Right kidney (tissue), 1 donor: ENCODE results near the gene SPSB2.
"Not testable (repeated sequence)": the region's sequence is repeated elsewhere in the genome, so short reads cannot be mapped to it uniquely, and the experiment has no call there.

ENCODE experiments used
- DNase-seq: peaks from one replicate; pipeline ENCODE4 v3.0.0-alpha.2; 2016

Gene SPSB2

DNA sequence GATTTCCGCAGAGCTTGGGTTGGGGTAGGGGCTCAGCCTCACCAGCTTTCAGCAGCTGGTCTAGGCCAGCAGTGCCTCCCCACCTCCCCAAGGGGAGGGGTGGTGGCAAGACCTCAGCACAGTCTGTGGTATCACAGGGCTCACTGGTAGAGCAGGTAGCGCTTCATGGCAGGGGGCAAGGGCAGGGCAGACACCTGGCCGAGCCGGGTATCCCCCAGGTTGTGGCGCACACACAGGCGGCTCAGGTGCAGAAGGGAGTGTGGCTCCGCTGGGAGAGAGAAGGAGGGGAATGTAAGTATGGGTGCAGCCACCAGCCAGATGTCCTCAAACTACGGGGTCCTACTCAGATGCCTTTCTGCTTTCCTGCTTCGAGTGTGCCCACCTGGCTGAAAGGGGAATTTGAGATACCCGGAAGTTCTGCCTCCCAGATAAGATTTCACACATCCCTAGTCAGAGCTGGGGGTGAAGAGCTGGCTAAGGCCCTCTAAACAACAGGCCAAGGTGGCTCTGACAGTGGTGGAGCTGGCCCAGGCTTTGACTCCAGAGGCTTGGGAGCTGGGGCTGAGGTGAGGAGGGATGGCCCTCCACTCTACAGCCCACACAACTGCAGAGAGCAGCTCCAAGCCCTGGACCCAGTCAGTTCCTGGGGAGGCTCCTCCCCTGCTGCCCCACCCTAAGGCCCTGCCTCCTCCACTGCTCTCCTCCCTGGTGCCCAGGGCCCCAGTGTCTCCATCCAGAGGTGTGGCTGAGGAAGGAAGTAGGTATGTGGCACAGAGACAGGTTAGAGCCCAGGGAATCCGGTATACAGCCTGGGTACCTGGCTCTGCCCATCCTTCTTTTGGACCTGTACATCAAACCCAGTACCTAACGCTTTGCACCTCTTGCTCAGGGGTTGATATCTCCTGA is 1.8 kb downstream of the SPSB2 start:
- no peak for DNase-seq

DNA sequence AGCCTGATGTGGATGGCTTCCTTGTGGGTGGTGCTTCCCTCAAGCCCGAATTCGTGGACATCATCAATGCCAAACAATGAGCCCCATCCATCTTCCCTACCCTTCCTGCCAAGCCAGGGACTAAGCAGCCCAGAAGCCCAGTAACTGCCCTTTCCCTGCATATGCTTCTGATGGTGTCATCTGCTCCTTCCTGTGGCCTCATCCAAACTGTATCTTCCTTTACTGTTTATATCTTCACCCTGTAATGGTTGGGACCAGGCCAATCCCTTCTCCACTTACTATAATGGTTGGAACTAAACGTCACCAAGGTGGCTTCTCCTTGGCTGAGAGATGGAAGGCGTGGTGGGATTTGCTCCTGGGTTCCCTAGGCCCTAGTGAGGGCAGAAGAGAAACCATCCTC is 2.8 kb downstream of the SPSB2 start:
- not testable (repeated sequence) for DNase-seq

GRCh38 chr12:6869049-6870021 is 3.8 kb downstream of the SPSB2 start:
- DNase-seq, result peak; percentile 58

GRCh38 chr12:6868211-6869048 is 4.7 kb downstream of the SPSB2 start:
- no peak for DNase-seq

DNA sequence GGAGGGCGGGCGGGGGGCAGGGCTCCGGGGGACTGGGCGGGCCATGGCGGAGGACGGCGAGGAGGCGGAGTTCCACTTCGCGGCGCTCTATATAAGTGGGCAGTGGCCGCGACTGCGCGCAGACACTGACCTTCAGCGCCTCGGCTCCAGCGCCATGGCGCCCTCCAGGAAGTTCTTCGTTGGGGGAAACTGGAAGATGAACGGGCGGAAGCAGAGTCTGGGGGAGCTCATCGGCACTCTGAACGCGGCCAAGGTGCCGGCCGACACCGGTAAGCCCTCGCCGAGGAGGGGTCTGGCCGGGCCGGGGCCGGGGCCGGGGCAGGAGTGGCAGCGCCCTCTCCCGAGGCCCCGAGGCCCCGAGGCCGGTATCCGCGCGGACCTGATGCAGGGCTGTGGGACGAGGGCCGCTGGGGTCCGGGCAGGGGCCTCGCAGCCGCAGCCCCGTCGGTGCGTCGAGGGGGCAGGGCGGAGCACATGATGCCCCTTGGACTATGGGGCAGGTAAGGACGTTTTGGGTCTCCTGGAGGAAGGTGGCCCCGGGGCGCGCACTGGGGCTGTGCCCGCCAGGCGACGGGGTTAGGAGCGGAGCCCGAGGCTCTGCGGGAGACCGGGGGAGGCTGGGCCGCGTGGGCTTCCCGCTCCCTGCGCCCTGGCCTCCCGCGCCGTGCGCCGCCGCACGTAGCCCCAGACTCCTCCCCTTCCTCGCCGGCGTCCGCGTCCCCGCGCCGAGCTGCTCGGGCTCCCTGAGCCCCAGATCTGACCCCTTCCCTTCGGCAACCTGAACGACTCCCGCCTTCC is 5.5 kb downstream of the SPSB2 start, which contains the start of gene TPI1:
Gene TPI1 (plus strand): TSS at position 119 of the 798 bp plus-strand sequence. CDS start 36 bp downstream, at position 155.
- peak; percentile 81 for DNase-seq

- DNase-seq, result no peak
Observed at GRCh38 chr12:6866920-6867412, 6.1 kb downstream of the SPSB2 start.

- no peak for DNase-seq
Observed at GRCh38 chr12:6866163-6866919, 6.8 kb downstream of the SPSB2 start.

DNA sequence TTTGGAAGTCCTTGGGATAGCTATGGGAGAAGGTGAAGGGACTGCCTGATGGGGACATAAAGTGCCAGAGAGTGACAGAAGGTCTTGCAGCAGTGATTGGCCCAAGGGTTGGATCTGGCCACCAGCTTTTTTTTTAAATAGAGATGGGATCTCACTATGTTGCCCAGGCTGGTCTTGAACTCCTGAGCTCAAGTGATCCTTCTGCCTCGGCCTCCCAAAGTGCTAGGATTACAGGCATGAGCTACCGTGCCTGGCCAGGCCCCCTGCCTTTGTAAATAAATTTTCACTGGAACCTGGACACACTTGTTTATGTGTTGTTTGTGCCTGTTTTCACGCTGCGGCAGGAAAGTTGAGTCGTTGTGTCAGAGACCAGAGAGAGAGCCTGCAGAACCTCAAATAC is 7.8 kb downstream of the SPSB2 start:
- DNase-seq, result not testable (repeated sequence)

GRCh38 chr12:6863586-6864321 is 9.3 kb downstream of the SPSB2 start:
- no peak for DNase-seq

DNA sequence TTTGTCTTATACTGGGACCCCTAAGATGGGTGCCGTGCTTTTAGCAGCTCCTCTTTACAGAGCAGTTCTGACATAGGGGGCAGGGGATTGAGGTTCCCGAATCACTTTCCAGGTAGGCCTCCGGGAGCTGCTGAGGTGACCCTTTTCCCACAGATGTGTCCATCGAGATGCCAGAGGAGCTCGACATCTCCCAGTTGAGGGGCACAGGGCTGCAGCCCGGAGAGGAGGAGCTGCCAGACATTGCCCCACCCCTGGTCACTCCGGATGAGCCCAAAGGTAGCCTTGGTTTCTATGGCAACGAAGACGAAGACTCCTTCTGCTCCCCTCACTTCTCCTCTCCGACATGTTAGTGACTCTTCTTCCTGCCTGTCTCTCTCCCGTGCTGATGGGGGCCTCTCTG is 10.1 kb downstream of the SPSB2 start:
- DNase-seq, result no peak

GRCh38 chr12:6861391-6861790 is 11.7 kb downstream of the SPSB2 start:
- no peak for DNase-seq

GRCh38 chr12:6860942-6861341 is 12.2 kb downstream of the SPSB2 start:
- no peak for DNase-seq

- no peak for DNase-seq
Observed at GRCh38 chr12:6860116-6860515, 13.0 kb downstream of the SPSB2 start.

- no peak for DNase-seq
Observed at GRCh38 chr12:6858799-6859198, 14.3 kb downstream of the SPSB2 start.

- no peak for DNase-seq
Observed at GRCh38 chr12:6855322-6855721, 17.8 kb downstream of the SPSB2 start.

GRCh38 chr12:6854036-6854435 is 19.1 kb downstream of the SPSB2 start:
- DNase-seq, result no peak

DNA sequence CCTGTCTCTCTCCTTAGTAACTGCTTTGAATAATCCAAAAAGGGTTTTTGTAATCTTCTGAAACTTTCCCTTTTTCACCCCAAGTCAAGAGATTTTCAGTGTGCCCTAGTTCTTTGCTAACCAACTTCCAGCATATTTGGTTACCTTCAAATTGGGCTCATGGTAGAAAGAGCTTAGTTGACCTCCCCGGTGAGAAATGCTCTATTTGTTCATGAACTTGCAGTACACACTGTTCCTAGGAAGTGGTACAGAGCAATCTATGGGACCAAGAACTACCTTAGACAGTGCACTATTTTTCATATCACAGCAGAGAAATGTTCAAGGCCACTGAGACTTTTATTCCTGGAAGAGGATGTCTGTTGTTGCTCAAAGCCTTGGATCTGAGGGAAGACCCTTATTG is 19.5 kb downstream of the SPSB2 start:
- no peak for DNase-seq

DNA sequence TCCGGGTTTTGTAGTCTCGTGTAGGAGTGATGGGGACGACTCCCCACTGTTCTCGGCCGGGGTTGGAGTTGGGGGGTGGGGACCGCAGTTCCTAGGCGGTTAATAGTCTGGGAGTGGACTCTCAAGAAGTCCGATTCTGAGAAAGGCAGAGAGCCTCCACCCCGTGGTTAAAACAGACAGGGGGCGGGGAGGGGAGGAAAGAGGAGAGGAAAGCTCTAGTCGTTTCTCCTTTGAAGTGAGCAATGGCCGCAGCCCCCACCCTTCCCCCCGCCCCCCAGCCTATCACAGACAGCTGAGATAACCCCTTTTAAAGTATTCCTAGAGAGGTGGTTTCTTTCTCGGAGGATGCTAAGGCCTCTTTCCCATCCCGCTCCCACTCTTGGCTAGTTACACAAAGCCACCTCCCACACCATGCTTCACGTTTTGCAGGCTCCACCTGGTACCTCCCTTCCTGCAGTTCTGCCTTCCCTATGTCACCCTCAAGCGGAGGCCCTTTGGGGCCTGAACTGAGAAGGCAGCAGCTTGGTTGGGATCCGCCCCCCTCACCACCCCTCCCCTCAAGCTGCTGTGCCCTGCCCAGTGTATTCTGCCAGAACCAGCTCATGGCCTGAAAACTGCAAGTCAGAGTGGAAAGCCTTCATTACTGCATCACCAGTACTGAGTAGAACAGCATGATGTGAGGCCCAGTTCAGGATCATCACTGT is 20.3 kb downstream of the SPSB2 start:
- DNase-seq, result no peak
